HG03196 (cell line): ENCODE results near the gene KRTAP10-10.
"Not testable (repeated sequence)": the region's sequence is repeated elsewhere in the genome, so short reads cannot be mapped to it uniquely, and the experiment has no call there.

Experiments
- ATAC-seq: cut with Tn5 transposase; IDR thresholded peaks from one replicate; pipeline ENCODE4 v1.9.1; 2021; ENCODE audit not compliant: unreplicated experiment

Gene KRTAP10-10

GRCh38 chr21:44601596-44602462 lies 35.3 kb upstream of the KRTAP10-10 start:
- no peak for ATAC-seq

- ATAC-seq, result no peak
These were observed 34.7 kb upstream of the KRTAP10-10 start for GRCh38 chr21:44602463-44602850.

GRCh38 chr21:44603109-44603875 lies 33.9 kb upstream of the KRTAP10-10 start:
- no peak for ATAC-seq

DNA sequence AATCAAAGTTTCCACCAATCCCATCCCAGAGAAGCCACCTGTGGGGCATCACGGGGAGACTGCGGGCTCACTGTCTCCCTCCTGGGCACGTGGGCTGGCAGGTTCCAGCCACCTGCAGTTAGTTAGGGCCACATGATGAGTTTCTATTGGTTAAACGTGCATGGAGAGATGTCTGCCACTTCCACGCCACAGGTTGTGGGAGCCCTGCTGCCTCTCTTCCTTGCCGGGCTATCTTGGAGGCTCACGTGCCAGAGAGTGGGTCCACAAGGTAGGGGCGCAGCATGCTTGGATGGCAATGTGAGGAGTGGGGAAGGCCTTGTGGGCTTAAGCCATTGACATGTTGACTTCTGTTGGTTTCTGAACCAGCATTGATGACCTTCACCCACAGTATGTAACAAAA lies 33.2 kb upstream of the KRTAP10-10 start:
- no peak for ATAC-seq

- ATAC-seq, result no peak
These were observed 30.7 kb upstream of the KRTAP10-10 start for GRCh38 chr21:44606495-44606894.

GRCh38 chr21:44609193-44609592 lies 28.0 kb upstream of the KRTAP10-10 start:
- no peak for ATAC-seq

DNA sequence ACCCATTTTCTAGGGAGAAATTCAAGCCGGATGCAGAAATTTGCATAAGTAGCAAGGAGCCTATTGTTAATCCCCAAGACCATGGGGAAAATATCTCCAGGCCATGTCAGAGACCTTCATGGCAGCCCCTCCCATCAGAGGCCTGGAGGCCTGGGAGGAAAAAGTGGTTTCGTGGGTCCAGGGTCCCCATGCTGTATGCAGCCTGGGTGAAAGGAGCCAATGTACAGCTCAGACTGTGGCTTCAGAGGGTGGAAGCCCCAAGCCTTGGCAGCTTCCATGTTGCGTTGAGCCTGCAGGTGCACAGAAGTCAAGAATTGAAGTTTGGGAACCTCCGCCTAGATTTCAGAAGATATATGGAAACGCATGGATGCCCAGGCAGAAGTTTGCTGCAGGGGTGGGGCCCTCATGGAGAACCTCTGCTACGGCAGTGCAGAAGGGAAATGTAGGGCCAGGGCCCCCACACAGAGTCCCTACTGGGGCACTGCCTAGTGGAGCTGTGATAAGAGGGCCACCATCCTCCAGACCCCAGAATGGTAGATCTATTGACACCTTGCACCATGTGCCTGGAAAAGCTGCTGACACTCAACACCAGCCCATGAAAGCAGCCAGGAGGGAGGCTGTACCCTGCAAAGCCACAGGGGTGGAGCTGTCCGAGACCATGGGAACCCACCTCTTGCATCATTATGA lies 26.9 kb upstream of the KRTAP10-10 start:
- not testable (repeated sequence) for ATAC-seq

DNA sequence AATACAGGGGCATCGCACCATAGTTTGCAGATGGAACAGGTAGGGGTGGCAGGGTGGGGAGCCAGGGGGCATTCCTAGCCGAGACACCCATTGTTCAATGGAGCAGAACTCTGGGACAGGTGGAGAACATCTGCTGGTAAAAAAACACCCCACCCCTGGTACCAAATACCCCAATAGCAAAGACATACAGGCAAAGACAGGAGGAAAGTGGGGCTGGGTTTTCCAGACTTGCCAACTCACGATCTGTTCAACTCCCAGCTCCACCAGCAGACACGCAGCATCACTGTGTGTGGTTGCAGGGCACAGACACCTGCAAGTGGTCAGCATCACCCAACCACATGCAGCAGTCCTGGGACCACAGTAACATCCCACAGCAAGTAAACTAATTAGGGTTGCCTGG lies 25.6 kb upstream of the KRTAP10-10 start:
- no peak for ATAC-seq

GRCh38 chr21:44612029-44612486 lies 25.1 kb upstream of the KRTAP10-10 start, which contains the start of gene KRTAP10-8:
KRTAP10-8 (plus strand) TSS chr21:44612079; CDS start chr21:44612101, 22 bp downstream.
- no peak for ATAC-seq

- ATAC-seq, result no peak
These were observed 24.4 kb upstream of the KRTAP10-10 start for GRCh38 chr21:44612669-44613229.

DNA sequence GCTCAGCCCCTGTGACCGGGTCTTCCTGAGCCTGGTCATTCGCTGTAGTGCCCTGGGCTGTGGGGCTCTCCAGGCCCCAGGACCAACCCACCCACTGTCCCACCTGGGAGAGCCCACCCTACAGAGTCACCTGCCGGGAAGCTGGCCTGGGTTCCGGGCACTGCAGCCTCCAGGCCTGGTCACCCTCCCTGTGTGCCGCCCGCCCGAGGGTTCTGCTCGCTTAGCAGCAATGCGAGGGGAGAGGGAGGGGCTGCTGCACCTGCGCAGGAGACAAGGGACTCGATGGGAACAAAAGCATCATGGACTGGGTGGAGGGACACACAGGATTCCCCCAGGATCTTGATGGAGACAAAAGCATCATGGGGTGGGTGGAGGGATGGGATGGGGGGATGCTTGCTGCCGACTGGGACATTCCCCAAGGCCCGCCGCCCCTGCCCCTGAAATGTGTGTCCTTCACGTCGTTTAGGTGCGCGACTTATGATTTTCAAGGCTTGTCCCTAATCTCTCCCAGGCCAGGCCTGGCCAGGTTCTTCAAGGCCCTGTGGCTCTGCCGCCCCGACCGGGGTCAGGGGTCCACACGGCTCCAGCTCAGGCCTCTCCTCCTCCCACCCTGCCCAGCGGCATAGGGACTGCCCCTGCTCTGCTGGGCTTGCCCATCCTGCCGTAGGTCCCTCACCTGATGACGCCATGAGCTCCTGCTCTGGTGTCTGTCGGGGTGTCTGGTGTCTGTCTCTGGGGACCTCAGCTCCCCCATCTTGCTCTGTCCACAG lies 23.6 kb upstream of the KRTAP10-10 start:
- no peak for ATAC-seq

DNA sequence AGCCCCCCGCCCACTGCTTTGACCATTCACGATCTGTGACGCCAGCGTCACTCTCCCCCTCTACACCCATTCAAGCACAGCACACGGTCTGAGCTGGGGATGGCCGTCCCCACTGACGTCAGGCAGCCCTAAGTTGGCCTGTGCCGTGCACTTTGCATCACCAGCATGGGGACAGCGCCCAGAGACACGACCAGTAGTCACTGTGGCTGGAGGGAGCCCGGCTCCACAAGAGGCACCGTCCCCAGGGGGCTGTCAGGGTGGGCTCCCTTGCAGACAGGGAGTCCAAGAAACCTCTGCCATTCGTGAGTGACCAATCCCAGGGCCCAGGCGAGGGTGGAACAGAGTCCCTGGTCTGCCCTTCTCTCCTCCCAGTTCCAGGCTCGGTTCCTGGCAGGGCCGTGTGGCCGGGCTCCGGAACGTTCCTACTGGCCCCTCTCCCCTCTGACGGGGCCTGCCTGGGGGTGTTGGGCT lies 23.0 kb upstream of the KRTAP10-10 start:
- ATAC-seq, result no peak

GRCh38 chr21:44614961-44615391 lies 22.2 kb upstream of the KRTAP10-10 start:
- ATAC-seq, result no peak

- ATAC-seq, result no peak
These were observed 21.7 kb upstream of the KRTAP10-10 start for GRCh38 chr21:44615466-44615865.

DNA sequence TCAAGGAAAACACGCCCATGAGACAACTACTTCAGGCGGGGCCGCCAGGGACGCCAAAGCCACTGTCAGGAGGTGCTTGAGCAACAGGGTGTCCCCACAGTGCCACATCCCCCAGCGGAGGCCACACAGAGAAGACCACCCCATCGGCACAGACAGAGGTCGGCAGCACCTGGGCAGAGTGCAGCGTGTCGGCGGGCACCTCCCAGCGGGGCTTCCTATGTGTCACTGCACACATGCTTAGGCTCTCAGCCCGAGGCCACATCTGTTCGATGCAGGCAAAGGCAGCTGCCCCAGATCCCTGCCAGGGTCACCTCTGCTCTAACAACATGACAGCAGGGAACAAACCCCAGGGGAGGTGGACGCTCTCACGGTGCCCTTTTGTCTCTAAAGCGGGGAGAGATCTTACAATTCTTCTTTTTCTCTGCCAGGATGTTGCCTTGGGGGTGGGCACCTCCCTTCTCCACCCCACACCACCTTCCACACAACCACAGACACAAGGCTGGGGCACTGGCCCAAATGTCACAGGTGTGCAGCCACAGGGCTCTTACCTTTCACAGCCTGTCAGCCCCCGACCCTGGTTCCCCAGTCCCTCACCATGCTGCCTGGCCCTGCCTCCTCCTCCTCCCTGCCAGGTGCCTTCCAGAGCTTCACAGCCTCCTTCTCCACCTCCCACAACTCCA lies 21.1 kb upstream of the KRTAP10-10 start:
- no peak for ATAC-seq

GRCh38 chr21:44616591-44616926 lies 20.6 kb upstream of the KRTAP10-10 start:
- no peak for ATAC-seq

DNA sequence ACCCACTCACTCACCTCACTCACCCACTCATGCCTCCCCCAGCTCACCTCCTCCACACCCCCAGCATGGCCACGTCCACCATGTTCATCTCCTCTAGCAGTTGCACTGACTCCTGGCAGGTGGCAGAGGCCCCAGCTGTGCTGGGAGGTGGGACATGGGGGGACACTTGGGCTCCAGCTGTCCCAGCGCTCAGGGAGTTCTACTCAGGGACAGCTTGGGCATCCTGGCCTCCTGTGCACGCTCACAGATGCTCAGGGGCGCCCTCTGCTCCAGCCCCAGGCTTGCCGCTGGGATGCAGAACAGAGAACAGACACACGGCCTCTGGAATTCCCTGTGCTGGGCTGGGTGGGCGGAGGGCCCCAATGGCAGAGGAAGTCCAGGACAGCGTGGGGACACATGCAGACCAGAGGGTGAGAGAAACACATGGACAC lies 20.1 kb upstream of the KRTAP10-10 start:
- ATAC-seq, result no peak

- ATAC-seq, result no peak
These were observed 18.7 kb upstream of the KRTAP10-10 start for GRCh38 chr21:44618504-44618903.

DNA sequence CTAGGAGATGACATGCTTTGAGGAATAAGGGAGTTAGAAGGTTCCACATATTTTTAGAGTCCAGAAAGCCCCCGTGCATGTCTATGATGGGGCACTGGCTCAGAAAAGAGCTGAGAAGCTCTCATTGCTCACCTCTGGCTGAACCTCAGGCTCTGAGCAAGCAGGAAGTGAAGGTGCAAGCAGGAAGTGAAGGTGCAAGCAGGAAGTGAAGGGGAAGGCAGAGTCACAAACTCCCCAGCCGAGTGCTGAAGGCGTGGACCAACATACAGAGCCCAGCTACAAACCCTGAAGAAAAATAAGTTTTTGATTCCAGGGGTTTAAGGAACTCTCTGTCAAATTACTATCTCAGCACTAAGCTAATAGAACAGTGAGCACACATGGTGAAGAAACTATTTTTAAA lies 18.2 kb upstream of the KRTAP10-10 start:
- no peak for ATAC-seq

DNA sequence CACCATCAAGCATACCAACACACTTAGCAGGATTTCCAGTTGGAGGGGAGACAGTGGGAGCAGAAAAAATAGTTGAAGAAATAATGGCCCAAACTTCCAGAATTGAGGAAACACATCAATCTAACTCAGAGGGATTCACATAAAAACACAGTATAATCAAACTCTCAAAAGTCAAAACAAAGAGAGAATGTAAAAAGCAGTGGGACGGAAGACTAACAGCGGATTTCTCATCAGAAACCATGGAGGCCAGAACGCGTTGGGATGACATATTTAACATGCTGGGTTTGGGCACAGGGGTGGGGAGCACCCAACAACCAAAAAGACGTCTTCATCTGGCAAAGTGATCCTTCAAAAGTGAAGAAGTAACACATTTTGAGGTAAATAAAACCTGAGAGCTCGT lies 17.3 kb upstream of the KRTAP10-10 start:
- no peak for ATAC-seq
